HEK293 (cell line): ENCODE data around the gene NAT8L.

Experiments
- HOXA7 ChIP-seq: sonication (generic); formaldehyde crosslinking; IDR thresholded peaks from 2 replicates; pipeline ENCODE4 v1.8.1; 2022; ENCODE audit warnings: missing genetic modification reagents, borderline replicate concordance
- YY2 ChIP-seq: fragments of 450-650 bp; formaldehyde crosslinking; IDR thresholded peaks from 2 replicates; pipeline ENCODE4 v1.5.1; 2016; ENCODE audit warnings: missing biosample characterization, missing genetic modification characterization
- ZNF23 ChIP-seq: fragments of 450-650 bp; formaldehyde crosslinking; IDR thresholded peaks from 2 replicates; pipeline ENCODE4 v1.5.1; 2016; ENCODE audit warnings: missing biosample characterization, missing genetic modification characterization, borderline replicate concordance
- ZNF37A ChIP-seq: fragments of 450-650 bp; IDR thresholded peaks from 2 replicates; pipeline ENCODE4 v1.5.1; 2018; ENCODE audit warnings: missing biosample characterization, missing genetic modification characterization
- ZNF549 ChIP-seq: fragments of 450-650 bp; IDR thresholded peaks from 2 replicates; pipeline ENCODE4 v1.5.1; 2018; ENCODE audit warnings: missing biosample characterization, missing genetic modification characterization, mild to moderate bottlenecking, inconsistent platforms, moderate library complexity
- ZNF561 ChIP-seq: fragments of 450-650 bp; IDR thresholded peaks from 2 replicates; pipeline ENCODE4 v1.5.1; 2018; ENCODE audit warnings: missing biosample characterization, missing genetic modification characterization, borderline replicate concordance
- ZNF830 ChIP-seq: fragments of 450-650 bp; IDR thresholded peaks from 2 replicates; pipeline ENCODE4 v1.5.0; 2018; ENCODE audit warnings: missing biosample characterization, missing genetic modification characterization, low read depth, mild to moderate bottlenecking, moderate library complexity
- TF ChIP-seq, protein P1 (sequence below): fragments of 450-650 bp; formaldehyde crosslinking; IDR thresholded peaks from 2 replicates; pipeline ENCODE4 v1.5.1; 2016; ENCODE audit warnings: missing biosample characterization, missing genetic modification characterization
- TF ChIP-seq, protein P2 (sequence below): fragments of 450-650 bp; formaldehyde crosslinking; IDR thresholded peaks from 2 replicates; pipeline ENCODE4 v1.5.1; 2016; ENCODE audit warnings: missing biosample characterization, missing genetic modification characterization

DNA sequence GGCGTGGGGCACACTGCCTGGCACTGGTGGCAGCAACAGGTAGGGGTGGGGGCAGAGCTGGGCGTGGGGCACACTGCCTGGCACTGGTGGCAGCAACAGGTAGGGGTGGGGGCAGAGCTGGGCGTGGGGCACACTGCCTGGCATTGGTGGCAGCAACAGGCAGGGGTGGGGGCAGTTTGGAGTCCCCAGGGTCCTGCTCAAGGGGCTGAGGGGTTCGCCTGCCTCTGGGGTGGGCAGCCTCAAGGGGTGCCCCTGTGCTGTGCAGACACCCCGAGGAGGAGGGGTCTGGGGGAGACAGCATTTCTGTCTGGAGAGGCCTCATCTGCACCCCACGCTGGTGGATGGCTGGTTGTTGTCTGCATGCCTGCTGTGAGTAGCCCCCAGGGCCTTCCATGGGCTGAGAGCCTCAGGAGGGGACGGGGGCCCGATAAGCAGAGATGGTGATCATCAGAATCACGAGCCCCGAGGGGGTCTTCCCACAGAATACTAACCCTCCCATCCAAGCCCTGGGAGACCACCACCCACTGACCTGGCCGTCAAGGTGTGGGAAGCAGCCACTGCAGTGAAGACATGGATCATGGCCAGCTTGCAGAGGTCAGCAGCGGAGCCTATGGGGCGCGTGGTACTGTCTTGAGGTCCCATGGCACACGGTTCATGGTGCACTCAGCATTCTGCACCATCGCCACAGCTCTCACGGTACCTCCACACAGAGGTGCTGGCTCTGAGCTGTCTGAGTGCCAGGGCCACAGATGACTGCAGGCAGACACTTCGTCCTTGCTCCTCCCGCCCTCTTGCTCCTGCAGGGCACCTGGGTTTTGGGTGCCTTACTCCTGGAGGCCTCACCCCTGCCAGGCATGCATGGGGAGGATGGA is 21.5 kb downstream of the NAT8L start:
- TF ChIP-seq YY2 (tag by site-specific recombination) (no peak), ZNF549 (tag by site-specific recombination) (no peak), ZNF561 (no peak), ZNF37A (tag by site-specific recombination) (no peak), ZNF23 (no peak), HOXA7 (CRISPR knock-in tag) (no peak), ZNF830 (tag by site-specific recombination) (no peak)
- TF ChIP-seq, protein P1, sequence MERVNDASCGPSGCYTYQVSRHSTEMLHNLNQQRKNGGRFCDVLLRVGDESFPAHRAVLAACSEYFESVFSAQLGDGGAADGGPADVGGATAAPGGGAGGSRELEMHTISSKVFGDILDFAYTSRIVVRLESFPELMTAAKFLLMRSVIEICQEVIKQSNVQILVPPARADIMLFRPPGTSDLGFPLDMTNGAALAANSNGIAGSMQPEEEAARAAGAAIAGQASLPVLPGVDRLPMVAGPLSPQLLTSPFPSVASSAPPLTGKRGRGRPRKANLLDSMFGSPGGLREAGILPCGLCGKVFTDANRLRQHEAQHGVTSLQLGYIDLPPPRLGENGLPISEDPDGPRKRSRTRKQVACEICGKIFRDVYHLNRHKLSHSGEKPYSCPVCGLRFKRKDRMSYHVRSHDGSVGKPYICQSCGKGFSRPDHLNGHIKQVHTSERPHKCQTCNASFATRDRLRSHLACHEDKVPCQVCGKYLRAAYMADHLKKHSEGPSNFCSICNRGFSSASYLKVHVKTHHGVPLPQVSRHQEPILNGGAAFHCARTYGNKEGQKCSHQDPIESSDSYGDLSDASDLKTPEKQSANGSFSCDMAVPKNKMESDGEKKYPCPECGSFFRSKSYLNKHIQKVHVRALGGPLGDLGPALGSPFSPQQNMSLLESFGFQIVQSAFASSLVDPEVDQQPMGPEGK: no peak
- TF ChIP-seq, protein P2, sequence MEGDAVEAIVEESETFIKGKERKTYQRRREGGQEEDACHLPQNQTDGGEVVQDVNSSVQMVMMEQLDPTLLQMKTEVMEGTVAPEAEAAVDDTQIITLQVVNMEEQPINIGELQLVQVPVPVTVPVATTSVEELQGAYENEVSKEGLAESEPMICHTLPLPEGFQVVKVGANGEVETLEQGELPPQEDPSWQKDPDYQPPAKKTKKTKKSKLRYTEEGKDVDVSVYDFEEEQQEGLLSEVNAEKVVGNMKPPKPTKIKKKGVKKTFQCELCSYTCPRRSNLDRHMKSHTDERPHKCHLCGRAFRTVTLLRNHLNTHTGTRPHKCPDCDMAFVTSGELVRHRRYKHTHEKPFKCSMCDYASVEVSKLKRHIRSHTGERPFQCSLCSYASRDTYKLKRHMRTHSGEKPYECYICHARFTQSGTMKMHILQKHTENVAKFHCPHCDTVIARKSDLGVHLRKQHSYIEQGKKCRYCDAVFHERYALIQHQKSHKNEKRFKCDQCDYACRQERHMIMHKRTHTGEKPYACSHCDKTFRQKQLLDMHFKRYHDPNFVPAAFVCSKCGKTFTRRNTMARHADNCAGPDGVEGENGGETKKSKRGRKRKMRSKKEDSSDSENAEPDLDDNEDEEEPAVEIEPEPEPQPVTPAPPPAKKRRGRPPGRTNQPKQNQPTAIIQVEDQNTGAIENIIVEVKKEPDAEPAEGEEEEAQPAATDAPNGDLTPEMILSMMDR (tag by site-specific recombination): no peak
